ENCODE data around the gene RIPOR2.
A peak's percentile ranks its signal among the peaks of the same experiment; 100 is the strongest.
"Not testable (repeated sequence)": the region's sequence is repeated elsewhere in the genome, so short reads cannot be mapped to it uniquely, and the experiment has no call there.

The RIPOR2 gene

DNA sequence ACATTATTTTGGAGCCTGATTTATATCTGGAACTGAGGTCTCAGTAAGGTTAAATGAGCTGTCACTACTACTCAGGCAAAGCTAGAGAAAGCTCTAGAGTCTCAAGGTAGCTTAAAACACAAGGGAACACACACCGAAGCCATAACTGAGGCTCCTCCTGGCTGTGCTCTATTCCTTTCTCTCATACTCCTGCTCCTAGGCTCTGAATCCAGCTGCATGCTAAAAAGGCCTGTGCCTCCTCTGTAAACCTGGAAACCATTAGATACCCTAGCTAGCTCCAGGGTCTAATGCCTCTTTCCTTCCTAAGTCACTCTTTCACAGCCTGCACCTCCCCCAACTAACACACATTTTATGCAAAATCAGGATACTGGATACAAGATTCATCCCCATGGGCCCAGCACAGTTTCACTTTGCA is 17.1 kb downstream of the RIPOR2 start:
- H3K4me3 ChIP-seq (ENCODE audit: control insufficient read depth in 1 of 7, extremely low read depth in 1 of 7, insufficient read depth in 4 of 7, low read depth in 2 of 7, low read length in 6 of 7) = peak overlapping the region in 2 of 7 experiments; percentile 27 to 44
- WGBS (ENCODE audit: insufficient coverage) = 40% methylated on average over 1 of the region's 1 CpG
- no peak overlapping the region for H3K27ac ChIP-seq (ENCODE audit: insufficient read depth in 1 of 2, low read depth in 1 of 2, low read length in 2 of 2, poor library complexity in 1 of 2, severe bottlenecking in 2 of 2)
- DNase-seq = no peak
- POLR2A ChIA-PET = interaction anchor here (1.1 kb wide), 1 partner anchor 42 kb away, joined by 3 read pairs; no protein-coding TSS in a partner anchor
- no peaks in the 10 kb centered on the region for H3K27me3 ChIP-seq (replicated peaks in 2 of 5; ENCODE audit: control insufficient read depth in 4 of 5, insufficient read depth in 5 of 5, low read length in 4 of 5)
- H3K4me1 ChIP-seq (ENCODE audit: control extremely low read depth in 1 of 4, control insufficient read depth in 4 of 4, insufficient read depth in 4 of 4, low read length in 3 of 4) = peaks cover 23 to 40% (median 26%) of the 10 kb centered on the region in 4 experiments
- peaks cover 0 to 11% (median 5%) of the 10 kb centered on the region in 4 experiments for H3K36me3 ChIP-seq (ENCODE audit: control insufficient read depth in 4 of 4, insufficient read depth in 4 of 4, low read length in 3 of 4)
- CTCF ChIA-PET = interaction anchor here (0.6 to 6.5 kb wide), 12 partner anchors 9 to 88 kb away, joined by 3 to 46 read pairs (median 4); partner anchors contain the start of gene RIPOR2
- no peaks in the 10 kb centered on the region for H3K9me3 ChIP-seq (ENCODE audit: control extremely low read depth in 1 of 5, control insufficient read depth in 4 of 5, insufficient read depth in 2 of 5, low read depth in 1 of 5, low read length in 4 of 5)

- DNase-seq = peak in 2 of 3 donors; percentile 28 to 59
- ChIA-PET POLR2A (no interaction called here), CTCF (interaction anchor here (1.4 to 6.5 kb wide), 4 partner anchors 6 to 75 kb away, joined by 3 to 46 read pairs (median 6); no protein-coding TSS in a partner anchor)
- H3K27me3 ChIP-seq (replicated peaks in 2 of 5; ENCODE audit: control insufficient read depth in 4 of 5, insufficient read depth in 5 of 5, low read length in 4 of 5) = no peaks in the 10 kb centered on the region
- peaks cover 20 to 42% (median 27%) of the 10 kb centered on the region in 4 experiments for H3K4me1 ChIP-seq (ENCODE audit: control extremely low read depth in 1 of 4, control insufficient read depth in 4 of 4, insufficient read depth in 4 of 4, low read length in 3 of 4)
- no peak overlapping the region for H3K4me3 ChIP-seq (ENCODE audit: control insufficient read depth in 1 of 7, extremely low read depth in 1 of 7, insufficient read depth in 4 of 7, low read depth in 2 of 7, low read length in 6 of 7)
- 86% methylated on average over 4 of the region's 5 CpGs for WGBS (ENCODE audit: insufficient coverage)
- H3K36me3 ChIP-seq (ENCODE audit: control insufficient read depth in 4 of 4, insufficient read depth in 4 of 4, low read length in 3 of 4) = peaks cover 0 to 16% (median 5%) of the 10 kb centered on the region in 4 experiments
- no peaks in the 10 kb centered on the region for H3K9me3 ChIP-seq (ENCODE audit: control extremely low read depth in 1 of 5, control insufficient read depth in 4 of 5, insufficient read depth in 2 of 5, low read depth in 1 of 5, low read length in 4 of 5)
- no peak overlapping the region for H3K27ac ChIP-seq (ENCODE audit: insufficient read depth in 1 of 2, low read depth in 1 of 2, low read length in 2 of 2, poor library complexity in 1 of 2, severe bottlenecking in 2 of 2)
These were observed 19.3 kb downstream of the RIPOR2 start for GRCh38 chr6:24916496-24916895.

DNA sequence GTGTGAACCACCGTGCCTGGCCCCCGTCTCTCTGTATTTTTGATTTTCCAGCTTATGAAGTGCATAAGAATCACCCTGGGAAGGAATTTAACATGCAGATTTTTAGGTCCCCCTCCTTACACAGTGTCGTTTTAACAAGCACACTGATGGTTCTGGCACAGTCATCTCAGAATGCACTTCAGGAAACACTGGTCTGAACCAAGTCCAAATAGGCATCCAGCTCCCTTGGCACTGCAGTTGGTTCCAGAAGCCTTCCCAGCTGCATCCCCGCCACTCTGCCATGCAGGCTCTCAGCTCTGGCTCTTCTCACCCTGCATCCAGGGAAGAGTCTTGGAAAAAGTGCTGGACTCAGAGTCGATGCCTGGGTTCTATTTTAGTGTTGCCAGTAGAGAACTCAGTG is 20.1 kb downstream of the RIPOR2 start:
- DNase-seq = no peak
- POLR2A ChIA-PET = no interaction called here
- no peak overlapping the region for H3K27ac ChIP-seq (ENCODE audit: insufficient read depth in 1 of 2, low read depth in 1 of 2, low read length in 2 of 2, poor library complexity in 1 of 2, severe bottlenecking in 2 of 2)

GRCh38 chr6:24914082-24914481 is 21.7 kb downstream of the RIPOR2 start:
- DNase-seq; H3K27ac ChIP-seq (ENCODE audit: insufficient read depth in 1 of 2, low read depth in 1 of 2, low read length in 2 of 2, poor library complexity in 1 of 2, severe bottlenecking in 2 of 2); POLR2A ChIA-PET; H3K27me3 ChIP-seq (replicated peaks in 2 of 5; ENCODE audit: control insufficient read depth in 4 of 5, insufficient read depth in 5 of 5, low read length in 4 of 5); H3K4me3 ChIP-seq (ENCODE audit: control insufficient read depth in 1 of 7, extremely low read depth in 1 of 7, insufficient read depth in 4 of 7, low read depth in 2 of 7, low read length in 6 of 7); H3K9me3 ChIP-seq (ENCODE audit: control extremely low read depth in 1 of 5, control insufficient read depth in 4 of 5, insufficient read depth in 2 of 5, low read depth in 1 of 5, low read length in 4 of 5): not testable (repeated sequence)
- CTCF ChIA-PET = interaction anchor here (2.9 kb wide), 1 partner anchor 20 kb away, joined by 18 read pairs; the partner anchor contains the start of gene RIPOR2
- peaks cover 9 to 44% (median 32%) of the 10 kb centered on the region in 4 experiments for H3K4me1 ChIP-seq (ENCODE audit: control extremely low read depth in 1 of 4, control insufficient read depth in 4 of 4, insufficient read depth in 4 of 4, low read length in 3 of 4)
- 97% methylated on average over 5 of the region's 10 CpGs for WGBS (ENCODE audit: insufficient coverage)
- peaks cover 0 to 16% (median 5%) of the 10 kb centered on the region in 4 experiments for H3K36me3 ChIP-seq (ENCODE audit: control insufficient read depth in 4 of 4, insufficient read depth in 4 of 4, low read length in 3 of 4)

More for the DNA sequence above, 20.1 kb downstream of the RIPOR2 start:
- Histone ChIP-seq H3K9me3 (ENCODE audit: control extremely low read depth in 1 of 5, control insufficient read depth in 4 of 5, insufficient read depth in 2 of 5, low read depth in 1 of 5, low read length in 4 of 5) (no peaks in the 10 kb centered on the region), H3K4me3 (ENCODE audit: control insufficient read depth in 1 of 7, extremely low read depth in 1 of 7, insufficient read depth in 4 of 7, low read depth in 2 of 7, low read length in 6 of 7) (no peak overlapping the region), H3K36me3 (ENCODE audit: control insufficient read depth in 4 of 4, insufficient read depth in 4 of 4, low read length in 3 of 4) (peaks cover 0 to 16% (median 5%) of the 10 kb centered on the region in 4 experiments), H3K27me3 (replicated peaks in 2 of 5; ENCODE audit: control insufficient read depth in 4 of 5, insufficient read depth in 5 of 5, low read length in 4 of 5) (no peaks in the 10 kb centered on the region), H3K4me1 (ENCODE audit: control extremely low read depth in 1 of 4, control insufficient read depth in 4 of 4, insufficient read depth in 4 of 4, low read length in 3 of 4) (peaks cover 20 to 44% (median 31%) of the 10 kb centered on the region in 4 experiments)
- CTCF ChIA-PET = interaction anchor here (1.4 to 2.6 kb wide), 3 partner anchors 10 to 76 kb away, joined by 3 to 9 read pairs (median 4); no protein-coding TSS in a partner anchor
- 84% methylated on average over 5 of the region's 5 CpGs for WGBS (ENCODE audit: insufficient coverage)

DNA sequence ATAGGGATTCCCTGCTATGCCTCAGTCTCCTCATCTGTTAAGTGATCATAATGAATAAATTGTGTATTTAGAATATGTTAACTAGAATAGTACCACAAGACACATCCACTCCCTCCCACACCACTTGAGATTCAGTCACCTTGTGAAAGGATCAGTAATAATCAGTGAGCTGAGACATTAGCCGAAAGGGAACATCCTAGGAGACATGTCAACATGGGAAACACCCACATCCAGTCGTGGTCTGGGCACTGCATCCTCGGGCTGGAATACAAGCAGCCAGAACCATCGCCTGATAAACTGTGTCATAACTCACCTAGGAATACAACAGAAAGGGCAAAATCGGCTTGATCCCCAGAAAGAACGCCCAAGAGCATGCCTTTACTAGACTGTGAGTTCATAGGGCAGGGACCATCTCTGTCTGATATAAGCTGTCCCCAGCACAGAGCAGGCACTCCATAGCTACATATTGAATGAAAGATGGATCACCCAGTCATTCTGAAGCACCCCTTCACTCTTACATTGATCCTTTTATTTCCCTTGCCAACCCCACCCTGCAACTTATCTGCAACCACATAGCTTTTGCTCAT is 23.9 kb downstream of the RIPOR2 start:
- H3K4me1 ChIP-seq (ENCODE audit: control extremely low read depth in 1 of 4, control insufficient read depth in 4 of 4, insufficient read depth in 4 of 4, low read length in 3 of 4) = peaks cover 12 to 48% (median 39%) of the 10 kb centered on the region in 4 experiments

GRCh38 chr6:24910961-24911725 is 24.6 kb downstream of the RIPOR2 start:
- H3K4me1 ChIP-seq (ENCODE audit: control extremely low read depth in 1 of 4, control insufficient read depth in 4 of 4, insufficient read depth in 4 of 4, low read length in 3 of 4) = peaks cover 12 to 48% (median 39%) of the 10 kb centered on the region in 4 experiments
- H3K27ac ChIP-seq (ENCODE audit: insufficient read depth in 1 of 2, low read depth in 1 of 2, low read length in 2 of 2, poor library complexity in 1 of 2, severe bottlenecking in 2 of 2) = no peak overlapping the region
- peak overlapping the region; percentile 23 to 82 (median 65) for H3K4me3 ChIP-seq (ENCODE audit: control insufficient read depth in 1 of 7, extremely low read depth in 1 of 7, insufficient read depth in 4 of 7, low read depth in 2 of 7, low read length in 6 of 7)
- no peaks in the 10 kb centered on the region for H3K9me3 ChIP-seq (ENCODE audit: control extremely low read depth in 1 of 5, control insufficient read depth in 4 of 5, insufficient read depth in 2 of 5, low read depth in 1 of 5, low read length in 4 of 5)
- POLR2A ChIA-PET = interaction anchor here (0.5 to 0.8 kb wide), 2 partner anchors 13 to 173 kb away, joined by 4 to 5 read pairs; no protein-coding TSS in a partner anchor
- peak; percentile 55 to 85 (median 78) for DNase-seq
- H3K27me3 ChIP-seq (replicated peaks in 2 of 5; ENCODE audit: control insufficient read depth in 4 of 5, insufficient read depth in 5 of 5, low read length in 4 of 5) = no peaks in the 10 kb centered on the region
- WGBS (ENCODE audit: insufficient coverage) = 0% methylated on average over 41 of the region's 56 CpGs
- CTCF ChIA-PET = interaction anchor here (0.9 to 5.3 kb wide), 13 partner anchors 9 to 159 kb away, joined by 3 to 46 read pairs (median 5); no protein-coding TSS in a partner anchor
- H3K36me3 ChIP-seq (ENCODE audit: control insufficient read depth in 4 of 4, insufficient read depth in 4 of 4, low read length in 3 of 4) = peaks cover 0 to 11% (median 3%) of the 10 kb centered on the region in 4 experiments

More for the DNA sequence above, 23.9 kb downstream of the RIPOR2 start:
- CTCF ChIA-PET = interaction anchor here (1.2 to 5.3 kb wide), 8 partner anchors 8 to 159 kb away, joined by 3 to 46 read pairs (median 12); partner anchors contain the start of gene RIPOR2
- Histone ChIP-seq H3K27me3 (replicated peaks in 2 of 5; ENCODE audit: control insufficient read depth in 4 of 5, insufficient read depth in 5 of 5, low read length in 4 of 5) (no peaks in the 10 kb centered on the region), H3K36me3 (ENCODE audit: control insufficient read depth in 4 of 4, insufficient read depth in 4 of 4, low read length in 3 of 4) (peaks cover 0 to 14% (median 7%) of the 10 kb centered on the region in 4 experiments), H3K9me3 (ENCODE audit: control extremely low read depth in 1 of 5, control insufficient read depth in 4 of 5, insufficient read depth in 2 of 5, low read depth in 1 of 5, low read length in 4 of 5) (no peaks in the 10 kb centered on the region), H3K4me3 (ENCODE audit: control insufficient read depth in 1 of 7, extremely low read depth in 1 of 7, insufficient read depth in 4 of 7, low read depth in 2 of 7, low read length in 6 of 7) (peak overlapping the region in 5 of 7 experiments; percentile 55 to 82 (median 77)), H3K27ac (ENCODE audit: insufficient read depth in 1 of 2, low read depth in 1 of 2, low read length in 2 of 2, poor library complexity in 1 of 2, severe bottlenecking in 2 of 2) (no peak overlapping the region)
- DNase-seq = no peak
- WGBS (ENCODE audit: insufficient coverage) = 77% methylated on average over 6 of the region's 6 CpGs
- POLR2A ChIA-PET = no interaction called here

All from common myeloid progenitor, CD34-positive (primary cell).